ENCODE data around the gene ADNP.

DNA sequence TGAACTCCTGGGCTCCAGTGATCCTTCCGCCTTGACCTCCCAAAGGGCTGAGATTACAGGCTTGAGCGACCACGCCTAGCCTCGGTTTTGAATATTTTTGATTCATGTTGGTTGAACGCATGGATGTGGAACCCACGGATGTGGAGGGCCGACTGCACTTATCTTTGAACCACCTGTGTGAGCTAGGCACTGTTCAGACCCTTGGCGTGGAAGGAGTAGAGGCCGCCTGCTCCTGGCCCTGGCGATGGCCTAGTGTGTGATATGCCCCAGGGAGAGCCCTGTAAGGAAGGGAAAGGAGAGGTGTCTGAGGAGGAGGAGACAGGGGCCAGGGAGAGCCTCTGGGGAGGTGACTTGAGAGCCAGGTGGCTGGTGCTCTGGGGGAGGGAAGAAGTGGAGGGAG, 72.1 kb downstream of the ADNP start:
- TF ChIP-seq KDM1A (CRISPR knock-in tag; IDR thresholded peaks at IDR 0.05) (no peak), TFDP1 (CRISPR knock-in tag; IDR thresholded peaks at IDR 0.05; ENCODE audit: borderline replicate concordance) (no peak), E2F5 (CRISPR knock-in tag; conservative IDR thresholded peaks at IDR 0.05) (no peak), TAF1 (CRISPR knock-in tag; IDR thresholded peaks at IDR 0.05) (no peak), CHCHD3 (CRISPR knock-in tag; IDR thresholded peaks at IDR 0.05) (no peak), RFX5 (IDR thresholded peaks at IDR 0.05; ENCODE audit: low read depth, low read length) (no peak), CEBPB (IDR thresholded peaks at IDR 0.05; ENCODE audit: borderline replicate concordance, low read depth, low read length) (no peak)
- TF ChIP-seq, protein P1, sequence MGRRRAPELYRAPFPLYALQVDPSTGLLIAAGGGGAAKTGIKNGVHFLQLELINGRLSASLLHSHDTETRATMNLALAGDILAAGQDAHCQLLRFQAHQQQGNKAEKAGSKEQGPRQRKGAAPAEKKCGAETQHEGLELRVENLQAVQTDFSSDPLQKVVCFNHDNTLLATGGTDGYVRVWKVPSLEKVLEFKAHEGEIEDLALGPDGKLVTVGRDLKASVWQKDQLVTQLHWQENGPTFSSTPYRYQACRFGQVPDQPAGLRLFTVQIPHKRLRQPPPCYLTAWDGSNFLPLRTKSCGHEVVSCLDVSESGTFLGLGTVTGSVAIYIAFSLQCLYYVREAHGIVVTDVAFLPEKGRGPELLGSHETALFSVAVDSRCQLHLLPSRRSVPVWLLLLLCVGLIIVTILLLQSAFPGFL (CRISPR knock-in tag; IDR thresholded peaks at IDR 0.05): no peak

All from HepG2 (cell line).